HG03139 (cell line): ENCODE results near the gene TPCN2.
"Not testable (repeated sequence)": the region's sequence is repeated elsewhere in the genome, so short reads cannot be mapped to it uniquely, and the experiment has no call there.

ENCODE experiments used
- ATAC-seq: cut with Tn5 transposase; IDR thresholded peaks from one replicate; pipeline ENCODE4 v1.9.1; 2021; ENCODE audit not compliant: unreplicated experiment

TPCN2 gene

DNA sequence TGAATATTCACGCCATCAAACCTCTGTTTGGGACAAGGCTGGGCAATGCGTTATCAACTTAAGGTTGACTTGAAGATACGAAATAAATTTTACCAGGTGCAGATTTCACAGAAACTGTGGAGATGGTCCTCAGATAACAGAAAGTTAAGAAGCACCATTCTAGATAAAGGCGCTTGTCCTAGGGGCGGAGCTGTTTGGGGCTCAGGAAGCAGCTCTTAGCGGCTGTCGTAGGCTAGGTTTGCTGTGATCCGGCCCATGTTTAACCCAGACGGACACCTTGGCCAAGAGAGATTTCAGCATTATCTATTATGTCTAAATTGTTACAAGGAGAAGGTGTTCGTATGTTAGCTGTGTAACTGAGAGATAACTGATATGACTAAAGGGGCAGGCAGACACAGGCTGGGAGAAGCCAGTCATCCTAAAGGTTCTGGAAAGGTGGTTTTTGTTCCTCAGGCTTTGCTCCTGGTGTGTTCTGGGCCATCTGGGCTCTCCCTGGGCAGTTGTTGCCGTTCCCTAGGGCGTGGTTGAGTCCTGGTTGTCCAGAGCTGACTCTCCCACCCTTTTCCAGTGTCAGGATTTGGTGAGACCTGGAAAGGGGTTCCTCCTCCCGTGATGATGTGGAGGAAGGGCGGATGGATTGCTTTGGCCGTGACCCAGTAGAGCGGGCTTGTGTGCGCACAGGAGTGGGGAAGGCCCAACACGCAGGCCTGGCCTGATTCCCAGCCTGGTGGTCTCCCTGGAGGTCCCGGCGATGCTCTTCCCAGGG is 25.8 kb downstream of the TPCN2 start:
- no peak for ATAC-seq

DNA sequence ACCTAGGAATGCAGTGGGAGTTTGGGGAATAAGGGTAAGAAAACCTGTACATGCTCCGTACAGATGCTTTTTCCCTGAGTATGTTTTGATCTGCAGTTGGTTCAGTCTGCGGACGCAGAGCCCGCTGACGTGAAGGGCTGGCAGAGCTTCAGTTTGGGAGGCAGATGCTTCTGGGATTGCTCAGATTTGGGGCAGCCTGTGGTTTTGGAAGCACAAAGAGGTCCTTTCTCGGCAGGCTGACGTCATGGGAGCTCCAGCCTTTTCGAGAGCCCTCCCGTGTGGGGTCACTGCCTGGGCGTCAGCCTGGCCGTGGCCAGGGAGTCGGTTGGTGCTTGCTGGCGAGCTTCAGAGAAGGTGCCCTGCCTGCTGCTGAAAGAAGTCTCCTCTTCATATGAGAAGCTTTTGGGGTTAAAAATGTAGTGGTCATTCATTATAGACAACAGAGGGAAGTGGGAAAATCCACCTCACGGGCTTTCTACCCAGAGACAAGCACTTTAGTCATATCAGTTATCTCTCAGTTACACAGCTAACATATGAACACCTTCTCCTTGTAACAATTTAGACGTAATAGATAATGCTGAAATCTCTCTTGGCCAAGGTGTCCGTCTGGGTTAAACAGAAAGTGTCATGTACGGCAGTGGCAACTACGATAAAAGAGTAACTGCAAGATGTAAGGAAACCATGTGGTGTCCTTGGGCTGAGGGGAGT is 26.8 kb downstream of the TPCN2 start:
- no peak for ATAC-seq

DNA sequence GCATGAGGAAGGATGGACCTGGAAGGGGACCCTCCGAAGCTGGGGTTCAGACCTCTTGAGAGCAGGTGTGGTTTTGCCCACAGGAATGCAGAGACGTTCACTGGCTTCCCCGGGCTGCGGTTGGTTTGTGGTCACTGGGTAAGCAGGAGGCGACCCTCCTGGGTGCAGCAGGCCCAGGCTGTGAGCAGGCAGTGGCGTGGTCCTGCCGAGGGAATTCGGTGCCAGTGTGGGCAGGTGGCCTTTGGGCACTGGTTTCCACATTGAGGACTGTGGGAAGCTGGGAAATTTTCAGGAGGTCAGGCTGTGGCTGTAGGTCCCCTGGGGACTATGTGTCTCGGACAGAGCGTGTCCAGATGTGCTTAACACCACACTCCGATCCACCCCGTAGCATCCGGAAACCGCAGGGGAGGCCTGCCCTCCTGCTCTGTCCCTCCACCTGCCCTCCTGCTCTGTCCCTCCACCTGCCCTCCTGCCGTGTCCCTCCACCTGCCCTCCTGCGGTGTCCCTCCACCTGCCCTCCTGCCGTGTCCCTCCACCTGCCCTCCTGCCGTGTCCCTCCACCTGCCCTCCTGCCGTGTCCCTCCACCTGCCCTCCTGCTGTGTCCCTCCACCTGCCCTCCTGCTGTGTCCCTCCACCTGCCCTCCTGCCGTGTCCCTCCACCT is 27.5 kb downstream of the TPCN2 start:
- ATAC-seq = no peak

DNA sequence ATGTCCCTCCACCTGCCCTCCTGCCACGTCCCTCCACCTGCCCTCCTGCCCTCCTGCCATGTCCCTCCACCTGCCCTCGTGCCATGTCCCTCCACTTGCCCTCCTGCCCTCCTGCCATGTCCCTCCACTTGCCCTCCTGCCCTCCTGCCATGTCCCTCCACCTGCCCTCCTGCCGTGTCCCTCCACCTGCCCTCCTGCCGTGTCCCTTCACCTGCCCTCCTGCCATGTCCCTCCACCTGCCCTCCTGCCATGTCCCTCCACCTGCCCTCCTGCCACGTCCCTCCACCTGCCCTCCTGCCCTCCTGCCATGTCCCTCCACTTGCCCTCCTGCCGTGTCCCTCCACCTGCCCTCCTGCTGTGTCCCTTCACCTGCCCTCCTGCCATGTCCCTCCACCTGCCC is 28.2 kb downstream of the TPCN2 start:
- ATAC-seq = not testable (repeated sequence)

- ATAC-seq = no peak
Measured at GRCh38 chr11:69078508-69078907, 29.8 kb downstream of the TPCN2 start.

DNA sequence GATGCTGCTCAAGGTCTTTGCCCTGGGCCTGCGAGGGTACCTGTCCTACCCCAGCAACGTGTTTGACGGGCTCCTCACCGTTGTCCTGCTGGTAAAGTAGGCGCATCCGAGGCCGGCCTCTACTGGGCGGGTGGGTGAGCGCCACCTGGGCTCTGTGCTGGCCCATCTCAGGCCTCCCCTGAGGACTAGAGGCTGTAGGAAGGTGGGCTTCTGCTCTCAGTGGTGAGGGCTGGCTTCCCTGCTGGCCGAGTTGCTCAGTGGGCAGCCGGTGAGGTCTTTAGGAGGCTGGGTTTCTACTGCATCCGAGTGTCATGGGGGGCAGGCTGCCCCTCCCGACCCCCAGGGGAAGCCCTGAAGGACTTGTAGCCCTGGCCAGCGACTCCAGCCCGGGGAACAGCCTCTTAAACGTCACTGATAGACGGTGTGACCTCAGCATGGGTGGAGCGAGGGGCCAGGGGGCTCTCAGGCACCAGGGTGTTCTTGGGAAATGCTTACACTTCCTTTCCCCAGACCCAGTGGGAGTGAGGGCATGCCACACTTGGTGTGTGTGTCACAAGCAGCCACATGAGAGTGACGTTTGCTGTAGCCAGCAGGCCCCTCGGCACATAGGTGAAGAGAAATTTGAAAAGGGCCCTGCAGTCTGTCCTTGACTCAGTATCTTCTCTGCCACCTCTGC is 30.3 kb downstream of the TPCN2 start:
- ATAC-seq = no peak

GRCh38 chr11:69079661-69080256 is 31.0 kb downstream of the TPCN2 start:
- ATAC-seq = no peak

DNA sequence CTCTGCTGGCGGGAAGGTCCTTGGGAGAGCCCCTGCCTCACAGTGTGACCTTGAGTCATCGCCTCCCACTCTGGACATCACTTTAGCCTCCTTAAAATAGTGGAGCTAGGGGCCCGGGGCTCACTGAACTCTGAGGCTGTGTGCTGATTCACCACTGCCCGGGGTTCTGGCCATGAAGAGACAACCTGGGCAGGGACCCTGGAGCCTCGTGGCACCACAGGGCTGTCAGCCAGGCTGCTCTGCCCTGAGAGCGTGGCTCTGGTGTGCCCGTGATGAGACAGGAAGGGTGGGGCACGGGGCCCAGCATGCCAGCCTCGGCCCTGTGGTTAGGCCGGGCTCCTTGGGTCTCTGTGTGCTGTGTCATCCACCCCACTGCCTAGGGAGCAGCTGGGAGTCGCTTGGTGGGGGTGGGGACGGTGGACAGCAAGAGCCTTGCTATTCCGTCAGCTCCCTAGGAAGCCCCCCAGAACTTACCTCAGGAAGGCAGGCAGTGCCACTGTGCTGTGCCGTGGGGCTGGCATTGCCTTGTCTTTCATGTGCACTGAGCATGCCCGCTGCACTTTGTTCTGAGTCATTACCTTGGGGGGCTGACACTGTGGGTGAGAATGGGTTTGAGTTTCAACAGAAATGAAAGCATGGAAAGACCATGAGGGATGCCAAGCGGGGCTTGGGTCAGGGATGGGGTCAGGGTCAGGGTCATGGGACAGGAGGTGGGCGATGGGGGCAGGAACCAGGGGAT is 31.7 kb downstream of the TPCN2 start:
- ATAC-seq = no peak

DNA sequence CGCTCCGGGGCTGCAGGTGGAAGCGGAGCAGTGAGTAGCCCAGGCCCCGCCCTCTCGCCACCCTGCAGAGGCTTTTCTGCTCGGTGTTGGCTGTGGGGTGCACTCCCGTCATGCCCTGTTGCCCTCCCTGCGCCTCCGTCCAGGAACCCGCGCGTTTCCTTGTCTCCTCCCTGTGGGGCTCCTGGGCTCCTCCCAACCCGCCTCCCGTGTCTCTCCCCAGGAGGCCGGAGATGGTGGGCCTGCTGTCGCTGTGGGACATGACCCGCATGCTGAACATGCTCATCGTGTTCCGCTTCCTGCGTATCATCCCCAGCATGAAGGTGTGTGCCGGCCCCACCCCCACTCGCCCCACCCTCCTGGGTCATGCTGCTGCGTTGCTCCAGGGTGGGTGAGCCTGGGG is 32.4 kb downstream of the TPCN2 start:
- ATAC-seq = no peak

DNA sequence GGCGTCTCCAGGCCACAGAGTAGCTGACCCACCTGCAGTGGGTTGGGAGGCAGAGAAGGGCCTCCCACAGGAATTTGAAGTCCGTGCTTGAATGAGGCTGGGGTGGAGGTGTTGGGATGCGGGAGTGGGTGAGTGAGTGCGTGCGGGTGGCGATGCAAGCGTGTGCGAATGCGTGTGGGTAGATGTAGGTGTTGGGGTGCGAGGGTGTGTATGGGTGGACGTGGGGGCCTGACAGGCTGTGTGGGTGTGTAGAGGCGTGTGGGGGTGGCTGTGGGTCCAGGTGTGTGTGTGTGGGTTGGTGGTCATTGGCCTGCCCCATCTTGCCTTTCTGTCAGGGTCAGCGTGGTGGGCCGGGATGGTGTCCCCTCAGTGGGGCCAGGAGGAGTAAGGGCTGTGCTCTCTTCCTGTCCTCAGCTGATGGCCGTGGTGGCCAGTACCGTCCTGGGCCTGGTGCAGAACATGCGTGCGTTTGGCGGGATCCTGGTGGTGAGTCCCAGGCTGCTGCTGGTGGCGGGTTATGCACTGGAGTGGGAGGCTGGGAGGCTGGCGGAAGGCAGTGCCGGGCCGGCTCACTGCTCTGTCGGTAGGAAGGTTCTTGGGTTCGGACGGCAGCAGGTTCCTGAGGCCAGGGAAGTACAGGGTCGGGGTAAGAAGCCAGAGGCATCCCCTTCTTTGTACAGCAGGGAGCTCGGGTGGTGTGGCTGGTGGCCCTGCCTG is 35.0 kb downstream of the TPCN2 start:
- no peak for ATAC-seq

DNA sequence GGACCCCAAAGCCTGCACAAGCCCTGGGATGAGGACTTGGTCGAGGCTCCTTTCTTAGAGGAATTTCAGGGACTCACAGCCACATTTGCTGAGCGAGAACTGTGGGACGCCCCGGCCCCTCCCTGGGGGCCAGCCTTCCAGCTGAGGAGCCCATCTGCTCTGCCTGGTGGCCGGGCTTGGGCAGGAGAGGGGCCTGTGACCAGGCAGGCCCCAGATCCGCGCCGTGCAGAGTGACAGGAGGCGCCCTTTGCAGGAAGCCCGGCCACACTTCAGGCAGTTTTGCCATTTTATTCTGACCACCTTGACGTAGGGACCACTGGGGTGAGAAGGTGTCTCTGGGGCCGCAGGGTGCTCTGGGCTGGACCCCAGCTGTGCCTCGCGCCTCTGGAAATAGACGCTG is 35.6 kb downstream of the TPCN2 start:
- ATAC-seq = no peak

- no peak for ATAC-seq
Measured at GRCh38 chr11:69085490-69086095, 36.9 kb downstream of the TPCN2 start.

DNA sequence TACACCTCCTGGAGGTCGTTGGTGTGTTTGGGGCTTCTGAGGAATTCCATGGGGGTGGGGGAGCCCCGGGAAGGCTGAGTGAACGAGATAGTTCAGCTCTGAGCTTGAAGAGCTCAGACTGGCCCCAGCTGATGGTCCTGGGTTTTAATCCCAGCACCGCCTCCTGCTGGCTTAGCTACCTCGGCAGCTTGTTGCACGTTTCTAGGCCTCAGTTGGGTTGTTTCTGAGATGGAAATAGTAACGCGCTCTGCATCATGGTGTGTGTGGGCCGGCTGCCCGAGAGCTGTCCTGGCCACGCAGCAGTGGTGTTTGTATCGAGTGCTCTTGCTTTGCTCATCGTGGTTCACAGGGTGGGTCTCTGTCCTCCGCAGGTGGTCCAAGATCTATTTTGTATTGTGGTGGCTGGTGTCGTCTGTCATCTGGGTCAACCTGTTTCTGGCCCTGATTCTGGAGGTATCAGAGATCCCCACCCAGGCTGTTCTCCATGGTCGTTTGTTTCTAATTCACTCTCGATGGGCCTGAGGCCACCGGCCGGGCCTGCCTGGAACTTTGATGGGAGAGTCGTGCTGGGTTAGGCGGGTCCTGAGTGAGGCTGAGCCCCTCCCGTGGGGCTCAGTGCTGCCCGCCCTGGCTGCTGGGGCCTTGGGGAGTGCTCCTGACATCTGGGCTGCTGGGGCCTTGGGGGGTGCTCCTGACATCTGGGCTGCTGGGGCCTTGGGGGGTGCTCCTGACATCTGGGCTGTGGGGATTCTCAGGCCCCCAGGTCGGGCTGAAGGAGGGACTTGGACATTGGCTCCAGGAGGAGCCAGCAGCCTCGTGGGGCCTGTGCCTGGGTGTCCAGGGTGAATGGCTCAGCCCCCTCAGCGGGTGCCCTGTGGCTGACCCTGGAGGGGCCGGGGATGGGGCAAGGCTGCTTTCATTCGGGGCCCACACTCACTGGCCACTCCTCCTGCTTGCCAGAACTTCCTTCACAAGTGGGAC is 37.7 kb downstream of the TPCN2 start:
- no peak for ATAC-seq

GRCh38 chr11:69087133-69087524 is 38.4 kb downstream of the TPCN2 start:
- ATAC-seq = no peak

GRCh38 chr11:69087811-69088210 is 39.1 kb downstream of the TPCN2 start:
- no peak for ATAC-seq

GRCh38 chr11:69088676-69089146 is 40.0 kb downstream of the TPCN2 start:
- no peak for ATAC-seq

DNA sequence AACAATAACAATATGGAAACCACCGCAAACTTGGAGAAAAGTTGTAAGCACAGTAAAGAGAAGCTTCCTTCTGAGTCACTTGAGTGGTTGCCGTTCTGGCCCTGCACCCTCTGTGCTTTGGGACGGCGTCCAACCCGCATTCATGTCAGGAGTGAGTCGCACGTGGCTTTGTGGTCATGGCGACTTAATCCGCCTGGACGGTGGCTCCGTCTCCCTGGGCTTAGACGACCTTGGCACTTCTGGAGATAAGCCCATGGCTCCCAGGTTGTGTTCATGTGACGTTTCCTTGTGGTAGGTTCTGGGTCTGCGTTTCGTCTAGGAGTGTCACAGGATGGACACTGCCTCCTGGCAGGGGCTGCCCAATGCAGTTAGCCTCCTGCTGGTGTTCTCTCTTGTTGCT is 40.5 kb downstream of the TPCN2 start:
- ATAC-seq = no peak

GRCh38 chr11:69091638-69092165 is 43.0 kb downstream of the TPCN2 start:
- ATAC-seq = no peak
